ENCODE data around the gene CDC20B. TPM values are rescaled to one million over a fixed set of nuclear protein-coding genes. Genes with fewer than 3 reads are reported as not detected.
"Not testable (repeated sequence)": the region's sequence is repeated elsewhere in the genome, so short reads cannot be mapped to it uniquely, and the experiment has no call there.

The CDC20B gene
- total RNA-seq, 4 donors from 2014 or later: not detected

GRCh38 chr5:55104946-55105701, 67.9 kb downstream of the CDC20B start:
- no peak for ATAC-seq (ENCODE audit: low FRiP score)
- TF ChIP-seq CTCF (IDR thresholded peaks at IDR 0.05): no peak
- no peak for DNase-seq (ENCODE audit: low spot score)

GRCh38 chr5:55104036-55104772, 68.8 kb downstream of the CDC20B start:
- TF ChIP-seq CTCF (IDR thresholded peaks at IDR 0.05): no peak
- ATAC-seq (ENCODE audit: low FRiP score): no peak
- no peak for DNase-seq (ENCODE audit: low spot score)

- no peak for TF ChIP-seq CTCF (IDR thresholded peaks at IDR 0.05)
- no peak for DNase-seq (ENCODE audit: low spot score)
- no peak for ATAC-seq (ENCODE audit: low FRiP score)
These were observed 70.6 kb downstream of the CDC20B start, which contains the start of gene GZMA for GRCh38 chr5:55102348-55102747. GZMA (plus strand) TSS chr5:55102646; CDS start chr5:55102683, 37 bp downstream.

- ATAC-seq (ENCODE audit: low FRiP score) (no peak), DNase-seq (ENCODE audit: low spot score) (no peak)
- no peak for TF ChIP-seq CTCF (IDR thresholded peaks at IDR 0.05)
These were observed 71.3 kb downstream of the CDC20B start for GRCh38 chr5:55101556-55102276.

GRCh38 chr5:55101148-55101547, 71.8 kb downstream of the CDC20B start:
- not testable (repeated sequence) for ATAC-seq (ENCODE audit: low FRiP score); DNase-seq (ENCODE audit: low spot score)

- no peak for DNase-seq (ENCODE audit: low spot score)
- TF ChIP-seq CTCF (IDR thresholded peaks at IDR 0.05): no peak
- ATAC-seq (ENCODE audit: low FRiP score): no peak
These were observed 76.1 kb downstream of the CDC20B start for GRCh38 chr5:55096861-55097260.

GRCh38 chr5:55096182-55096581, 76.8 kb downstream of the CDC20B start:
- TF ChIP-seq CTCF (IDR thresholded peaks at IDR 0.05): no peak
- ATAC-seq (ENCODE audit: low FRiP score) (no peak), DNase-seq (ENCODE audit: low spot score) (no peak)

- not testable (repeated sequence) for ATAC-seq (ENCODE audit: low FRiP score); DNase-seq (ENCODE audit: low spot score)
These were observed 82.0 kb downstream of the CDC20B start for GRCh38 chr5:55091011-55091410.

- DNase-seq (ENCODE audit: low spot score); ATAC-seq (ENCODE audit: low FRiP score): not testable (repeated sequence)
These were observed 83.7 kb downstream of the CDC20B start for GRCh38 chr5:55089301-55089700.
